HCT116 (cell line): ENCODE data around the gene NRGN. TPM values are rescaled to one million over a fixed set of nuclear protein-coding genes. Genes with fewer than 3 reads are reported as not detected.

Experiments used
- ATAC-seq: fragments of 200-7000 bp; cut with Tn5 transposase; 2 replicates; pipeline ENCODE4 v1.9.1; 2020; ENCODE audit warnings: mild to moderate bottlenecking, moderate library complexity
- BruUV-seq: library from RNA; stranded (reverse); fragments of 400-500 nt; replicated peaks from 2 replicates; lab custom pipeline; 2021; lab: Mats Ljungman, UMichigan
- CTCF ChIA-PET: fragments of 300-600 bp; sonication (Branson Sonifier 250); formaldehyde crosslinking; loops from one replicate; lab custom pipeline; 2021; ENCODE audit warnings: antibody characterized with exemption; lab: Charles Lee
- POLR2A ChIA-PET: fragments of 300-600, 350-600 bp; sonication (Branson Sonifier 250); formaldehyde crosslinking; loops from one replicate; lab custom pipeline; 2021; ENCODE audit warnings: antibody characterized with exemption; lab: Charles Lee
- RAD21 ChIA-PET, 2 experiments: fragments of 300-600 bp; sonication (Branson Sonifier 250); formaldehyde crosslinking; loops; one replicate each; lab custom pipeline; 2023; ENCODE audit warnings: low total read pairs in 2 of 2; ENCODE audit not compliant: uncharacterized antibody in 2 of 2, unreplicated experiment in 2 of 2, low non-redundant PET in 1 of 2; lab: Charles Lee
- DNase-seq: peaks from one replicate; pipeline ENCODE4 v3.0.0-alpha.2; 2010; ENCODE audit warnings: low read depth, low spot score
- H2AFZ ChIP-seq: fragments of 200-600 bp; shearing (Covaris generic), sonication (generic); 2 replicates; pipeline ENCODE4 v1.6.1; 2017; ENCODE audit warnings: low read depth, mixed run types, mixed read lengths, antibody characterized with exemption, low read length; ENCODE audit not compliant: poor library complexity, severe bottlenecking
- H3K27ac ChIP-seq: 2 replicates; pipeline ENCODE4 v1.5.1; 2012; ENCODE audit warnings: low read depth, low read length
- H3K27me3 ChIP-seq: fragments of 200-600 bp; sonication (generic); 2 replicates; pipeline ENCODE4 v1.6.1; 2016; ENCODE audit warnings: mixed run types, low read length, mixed read lengths; ENCODE audit not compliant: insufficient read depth
- H3K36me3 ChIP-seq, 2 experiments: fragments of 200-500 bp in 1 of 2; fragments of 200-600 bp in 1 of 2; sonication (Bioruptor generic) in 1 of 2; sonication (generic) in 1 of 2; 2 replicates each; pipeline versions ENCODE4 v1.5.1 to v1.6.1; 2014 to 2016; ENCODE audit warnings: low read length in 2 of 2, inconsistent platforms in 1 of 2, mixed read lengths in 1 of 2, mixed run types in 1 of 2; ENCODE audit not compliant: insufficient read depth in 2 of 2, control insufficient read depth in 1 of 2
- H3K4me1 ChIP-seq, 2 experiments: fragments of 200-600 bp in 1 of 2; sonication (generic) in 1 of 2; 2 replicates each; pipeline versions ENCODE4 v1.5.1 to v1.6.1; 2012 to 2017; ENCODE audit warnings: low read length in 2 of 2, inconsistent platforms in 1 of 2, mild to moderate bottlenecking in 1 of 2, mixed read lengths in 1 of 2, mixed run types in 1 of 2, moderate library complexity in 1 of 2; ENCODE audit not compliant: insufficient read depth in 2 of 2, control insufficient read depth in 1 of 2
- H3K4me2 ChIP-seq: fragments of 200-600 bp; sonication (generic); 2 replicates; pipeline ENCODE4 v1.6.1; 2017; ENCODE audit warnings: mixed run types, low read length, mixed read lengths
- H3K4me3 ChIP-seq, 2 experiments: fragments of 200-600 bp in 1 of 2; sonication (generic) in 1 of 2; replicated peaks in 1 of 2; 2 replicates each; pipeline ENCODE4 v1.5.1; 2011 to 2016; ENCODE audit warnings: low read length in 2 of 2, control low read depth in 1 of 2, low read depth in 1 of 2, mild to moderate bottlenecking in 1 of 2, mixed read lengths in 1 of 2, mixed run types in 1 of 2
- H3K79me2 ChIP-seq: fragments of 200-600 bp; sonication (generic); 2 replicates; pipeline ENCODE4 v1.6.1; 2017; ENCODE audit warnings: mild to moderate bottlenecking, mixed run types, low read length, moderate library complexity, mixed read lengths; ENCODE audit not compliant: insufficient read depth
- H3K9ac ChIP-seq: fragments of 200-600 bp; sonication (generic); 2 replicates; pipeline ENCODE4 v1.6.1; 2016; ENCODE audit warnings: low read length, mixed read lengths
- H3K9me2 ChIP-seq: fragments of 200-600 bp; sonication (generic), shearing (Covaris generic); 2 replicates; pipeline ENCODE4 v1.6.1; 2017; ENCODE audit warnings: mixed run types, mild to moderate bottlenecking, moderate library complexity; ENCODE audit not compliant: insufficient read depth
- H3K9me3 ChIP-seq, 2 experiments: fragments of 200-500 bp in 1 of 2; fragments of 200-600 bp in 1 of 2; sonication (Bioruptor generic) in 1 of 2; sonication (generic) in 1 of 2; 2 replicates each; pipeline ENCODE4 v1.6.1; 2014 to 2017; ENCODE audit warnings: low read length in 2 of 2, mixed read lengths in 2 of 2, inconsistent platforms in 1 of 2, low read depth in 1 of 2, mild to moderate bottlenecking in 1 of 2, mixed run types in 1 of 2, moderate library complexity in 1 of 2; ENCODE audit not compliant: control insufficient read depth in 1 of 2, insufficient read depth in 1 of 2
- H4K20me1 ChIP-seq: fragments of 200-600 bp; sonication (generic), shearing (Covaris generic); 2 replicates; pipeline ENCODE4 v1.6.1; 2017; ENCODE audit warnings: mixed run types, mild to moderate bottlenecking, moderate library complexity; ENCODE audit not compliant: insufficient read depth
- CBX3 ChIP-seq: IDR thresholded peaks from 2 replicates; pipeline ENCODE4 v1.6.1; 2012; ENCODE audit warnings: low read depth
- CEBPB ChIP-seq: IDR thresholded peaks from 2 replicates; pipeline ENCODE4 v1.6.1; 2012; ENCODE audit warnings: low read depth
- EGR1 ChIP-seq: IDR thresholded peaks from 2 replicates; pipeline ENCODE4 v1.6.1; 2012; ENCODE audit warnings: low read depth
- ELF1 ChIP-seq: IDR thresholded peaks from 2 replicates; pipeline ENCODE4 v1.6.1; 2012; ENCODE audit warnings: low read depth, borderline replicate concordance
- EZH2phosphoT487 ChIP-seq: fragments of 200-600 bp; IDR thresholded peaks from 2 replicates; pipeline ENCODE4 v1.6.1; 2018; ENCODE audit warnings: antibody characterized with exemption, borderline replicate concordance
- FOSL1 ChIP-seq: IDR thresholded peaks from 2 replicates; pipeline ENCODE4 v1.6.1; 2012; ENCODE audit warnings: low read depth
- JUND ChIP-seq: IDR thresholded peaks from 2 replicates; pipeline ENCODE4 v1.6.1; 2012
- POLR2A ChIP-seq: IDR thresholded peaks from 2 replicates; pipeline ENCODE4 v1.7.0; 2011; ENCODE audit warnings: borderline replicate concordance; ENCODE audit not compliant: insufficient read depth, insufficient read length; ENCODE audit errors: extremely low read depth
- POLR2AphosphoS5 ChIP-seq: IDR thresholded peaks from 2 replicates; pipeline ENCODE4 v1.6.1; 2011; ENCODE audit warnings: mild to moderate bottlenecking, low read depth, low read length, moderate library complexity
- SIN3A ChIP-seq: IDR thresholded peaks from 2 replicates; pipeline ENCODE4 v1.6.1; 2012; ENCODE audit warnings: low read depth
- SP1 ChIP-seq: IDR thresholded peaks from 2 replicates; pipeline ENCODE4 v1.6.1; 2012; ENCODE audit warnings: low read depth
- SRF ChIP-seq: IDR thresholded peaks from 2 replicates; pipeline ENCODE4 v1.6.1; 2012; ENCODE audit warnings: low read depth
- ZFX ChIP-seq: fragments of 450-650 bp; IDR thresholded peaks from 2 replicates; pipeline ENCODE4 v1.6.1; 2017
- ZNF274 ChIP-seq: fragments of 200-500 bp; sonication (Bioruptor generic); IDR thresholded peaks from 2 replicates; pipeline ENCODE4 v1.6.1; 2014; ENCODE audit warnings: mild to moderate bottlenecking, low read depth, low read length, inconsistent platforms
- intact Hi-C: fragments of 100-400 bp; cut with micrococcal nuclease; formaldehyde crosslinking; loops from 2 replicates; pipeline ENCODE4 v1.10.0; 2022
- total RNA-seq: library from RNA; stranded (reverse); gene quantifications from one replicate; pipeline ENCODE4 v1.2.1, GENCODE V29; 2021; ENCODE audit not compliant: unreplicated experiment
- TF ChIP-seq, protein P1 (sequence below): IDR thresholded peaks from 2 replicates; pipeline ENCODE4 v1.6.1; 2012; ENCODE audit warnings: low read depth
- TF ChIP-seq, protein P2 (sequence below): IDR thresholded peaks from 2 replicates; pipeline ENCODE4 v1.6.1; 2011; ENCODE audit warnings: mild to moderate bottlenecking, low read length, moderate library complexity; ENCODE audit not compliant: insufficient replicate concordance; ENCODE audit errors: extremely low read depth
- TF ChIP-seq, protein P3 (sequence below): IDR thresholded peaks from 2 replicates; pipeline ENCODE4 v1.6.1; 2012
- TF ChIP-seq, protein P4 (sequence below), 3 experiments: fragments of 200-600 bp in 1 of 3; sonication (generic) in 1 of 3; IDR thresholded peaks in 2 of 3; conservative IDR thresholded peaks in 1 of 3; 2 replicates each; pipeline ENCODE4 v1.5.1; 2012 to 2017; ENCODE audit warnings: low read depth in 2 of 3, low read length in 2 of 3, antibody characterized with exemption in 1 of 3, borderline replicate concordance in 1 of 3, control low read depth in 1 of 3, mild to moderate bottlenecking in 1 of 3, mixed read lengths in 1 of 3, mixed run types in 1 of 3, moderate library complexity in 1 of 3; ENCODE audit not compliant: insufficient read depth in 1 of 3

Gene NRGN
- total RNA-seq, 1 experiment from 2014 or later, result 33.3 TPM

DNA sequence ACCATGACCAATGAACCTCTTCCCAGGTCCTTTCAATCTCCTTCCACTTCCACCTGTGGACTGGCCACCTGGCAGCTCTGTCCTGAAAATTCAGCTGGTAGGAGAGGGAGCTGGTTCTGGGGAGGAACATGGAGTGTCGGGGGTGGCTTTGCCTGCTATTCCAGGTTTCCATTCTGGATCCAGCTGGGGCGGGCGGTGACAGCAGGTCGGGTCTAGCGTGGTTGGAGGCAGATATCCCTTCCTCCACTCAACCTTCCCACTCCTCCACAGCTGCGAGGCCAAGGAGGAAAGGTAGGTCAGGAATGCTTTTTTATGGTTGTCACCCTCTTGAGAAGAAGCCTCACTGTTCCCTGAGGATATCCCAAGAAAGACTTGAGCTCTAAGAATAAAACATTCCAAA, 3.3 kb downstream of the NRGN start:
- Histone ChIP-seq H3K79me2 (0 out of 2 replicates have a peak, but pooled peaks cover 5% of the 10 kb centered on the region), H3K9me3 (no peaks in the 10 kb centered on the region), H3K4me2 (no peak overlapping the region), H3K9ac (no peak overlapping the region), H3K9me2 (no peaks in the 10 kb centered on the region), H3K27me3 (no peaks in the 10 kb centered on the region), H4K20me1 (no peaks in the 10 kb centered on the region), H3K36me3 (no peaks in the 10 kb centered on the region), H2AFZ (no peak overlapping the region), H3K4me3 (no peak overlapping the region), H3K27ac (no peak overlapping the region), H3K4me1 (peaks cover 11 to 37% of the 10 kb centered on the region in 2 experiments)
- no TSS peak for BruUV-seq
- intact Hi-C loops, result no loop called here
- CTCF ChIA-PET, result no interaction called here
- DNase-seq (no peak), ATAC-seq (no peak)
- POLR2A ChIA-PET, result no interaction called here
- TF ChIP-seq FOSL1 (no peak), ZFX (no peak), SRF (no peak), SP1 (no peak), EGR1 (no peak), ELF1 (no peak), EZH2phosphoT487 (no peak), SIN3A (no peak), JUND (no peak), POLR2AphosphoS5 (no peak), ZNF274 (no peak), POLR2A (no peak), CBX3 (no peak), CEBPB (no peak)
- TF ChIP-seq, protein P1, sequence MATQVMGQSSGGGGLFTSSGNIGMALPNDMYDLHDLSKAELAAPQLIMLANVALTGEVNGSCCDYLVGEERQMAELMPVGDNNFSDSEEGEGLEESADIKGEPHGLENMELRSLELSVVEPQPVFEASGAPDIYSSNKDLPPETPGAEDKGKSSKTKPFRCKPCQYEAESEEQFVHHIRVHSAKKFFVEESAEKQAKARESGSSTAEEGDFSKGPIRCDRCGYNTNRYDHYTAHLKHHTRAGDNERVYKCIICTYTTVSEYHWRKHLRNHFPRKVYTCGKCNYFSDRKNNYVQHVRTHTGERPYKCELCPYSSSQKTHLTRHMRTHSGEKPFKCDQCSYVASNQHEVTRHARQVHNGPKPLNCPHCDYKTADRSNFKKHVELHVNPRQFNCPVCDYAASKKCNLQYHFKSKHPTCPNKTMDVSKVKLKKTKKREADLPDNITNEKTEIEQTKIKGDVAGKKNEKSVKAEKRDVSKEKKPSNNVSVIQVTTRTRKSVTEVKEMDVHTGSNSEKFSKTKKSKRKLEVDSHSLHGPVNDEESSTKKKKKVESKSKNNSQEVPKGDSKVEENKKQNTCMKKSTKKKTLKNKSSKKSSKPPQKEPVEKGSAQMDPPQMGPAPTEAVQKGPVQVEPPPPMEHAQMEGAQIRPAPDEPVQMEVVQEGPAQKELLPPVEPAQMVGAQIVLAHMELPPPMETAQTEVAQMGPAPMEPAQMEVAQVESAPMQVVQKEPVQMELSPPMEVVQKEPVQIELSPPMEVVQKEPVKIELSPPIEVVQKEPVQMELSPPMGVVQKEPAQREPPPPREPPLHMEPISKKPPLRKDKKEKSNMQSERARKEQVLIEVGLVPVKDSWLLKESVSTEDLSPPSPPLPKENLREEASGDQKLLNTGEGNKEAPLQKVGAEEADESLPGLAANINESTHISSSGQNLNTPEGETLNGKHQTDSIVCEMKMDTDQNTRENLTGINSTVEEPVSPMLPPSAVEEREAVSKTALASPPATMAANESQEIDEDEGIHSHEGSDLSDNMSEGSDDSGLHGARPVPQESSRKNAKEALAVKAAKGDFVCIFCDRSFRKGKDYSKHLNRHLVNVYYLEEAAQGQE, result no peak
- TF ChIP-seq, protein P2, sequence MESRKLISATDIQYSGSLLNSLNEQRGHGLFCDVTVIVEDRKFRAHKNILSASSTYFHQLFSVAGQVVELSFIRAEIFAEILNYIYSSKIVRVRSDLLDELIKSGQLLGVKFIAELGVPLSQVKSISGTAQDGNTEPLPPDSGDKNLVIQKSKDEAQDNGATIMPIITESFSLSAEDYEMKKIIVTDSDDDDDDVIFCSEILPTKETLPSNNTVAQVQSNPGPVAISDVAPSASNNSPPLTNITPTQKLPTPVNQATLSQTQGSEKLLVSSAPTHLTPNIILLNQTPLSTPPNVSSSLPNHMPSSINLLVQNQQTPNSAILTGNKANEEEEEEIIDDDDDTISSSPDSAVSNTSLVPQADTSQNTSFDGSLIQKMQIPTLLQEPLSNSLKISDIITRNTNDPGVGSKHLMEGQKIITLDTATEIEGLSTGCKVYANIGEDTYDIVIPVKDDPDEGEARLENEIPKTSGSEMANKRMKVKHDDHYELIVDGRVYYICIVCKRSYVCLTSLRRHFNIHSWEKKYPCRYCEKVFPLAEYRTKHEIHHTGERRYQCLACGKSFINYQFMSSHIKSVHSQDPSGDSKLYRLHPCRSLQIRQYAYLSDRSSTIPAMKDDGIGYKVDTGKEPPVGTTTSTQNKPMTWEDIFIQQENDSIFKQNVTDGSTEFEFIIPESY, result no peak
- TF ChIP-seq, protein P3, sequence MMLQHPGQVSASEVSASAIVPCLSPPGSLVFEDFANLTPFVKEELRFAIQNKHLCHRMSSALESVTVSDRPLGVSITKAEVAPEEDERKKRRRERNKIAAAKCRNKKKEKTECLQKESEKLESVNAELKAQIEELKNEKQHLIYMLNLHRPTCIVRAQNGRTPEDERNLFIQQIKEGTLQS, result no peak
- TF ChIP-seq, protein P4, sequence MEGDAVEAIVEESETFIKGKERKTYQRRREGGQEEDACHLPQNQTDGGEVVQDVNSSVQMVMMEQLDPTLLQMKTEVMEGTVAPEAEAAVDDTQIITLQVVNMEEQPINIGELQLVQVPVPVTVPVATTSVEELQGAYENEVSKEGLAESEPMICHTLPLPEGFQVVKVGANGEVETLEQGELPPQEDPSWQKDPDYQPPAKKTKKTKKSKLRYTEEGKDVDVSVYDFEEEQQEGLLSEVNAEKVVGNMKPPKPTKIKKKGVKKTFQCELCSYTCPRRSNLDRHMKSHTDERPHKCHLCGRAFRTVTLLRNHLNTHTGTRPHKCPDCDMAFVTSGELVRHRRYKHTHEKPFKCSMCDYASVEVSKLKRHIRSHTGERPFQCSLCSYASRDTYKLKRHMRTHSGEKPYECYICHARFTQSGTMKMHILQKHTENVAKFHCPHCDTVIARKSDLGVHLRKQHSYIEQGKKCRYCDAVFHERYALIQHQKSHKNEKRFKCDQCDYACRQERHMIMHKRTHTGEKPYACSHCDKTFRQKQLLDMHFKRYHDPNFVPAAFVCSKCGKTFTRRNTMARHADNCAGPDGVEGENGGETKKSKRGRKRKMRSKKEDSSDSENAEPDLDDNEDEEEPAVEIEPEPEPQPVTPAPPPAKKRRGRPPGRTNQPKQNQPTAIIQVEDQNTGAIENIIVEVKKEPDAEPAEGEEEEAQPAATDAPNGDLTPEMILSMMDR (IDR thresholded peaks at IDR 0.05 in 2 of 3, conservative IDR thresholded peaks at IDR 0.05 in 1 of 3; ENCODE audit: borderline replicate concordance in 1 of 3, insufficient read depth in 1 of 3, low read depth in 2 of 3, low read length in 2 of 3), result no peak
- RAD21 ChIA-PET, result no interaction called here
